ENCODE measurements around the gene ST8SIA5.

GRCh38 chr18:46718501-46719341 lies 38.1 kb downstream of the ST8SIA5 start:
- TF ChIP-seq CTCF (IDR thresholded peaks at IDR 0.05; ENCODE audit: low read depth, low read length, poor library complexity, severe bottlenecking), result no peak
- no peak for TF ChIP-seq EZH2phosphoT487 (IDR thresholded peaks at IDR 0.05; ENCODE audit: borderline replicate concordance, low read length)
